ENCODE data around the gene KIF5C.
"Not testable (repeated sequence)": the region's sequence is repeated elsewhere in the genome, so short reads cannot be mapped to it uniquely, and the experiment has no call there.

KIF5C gene

DNA sequence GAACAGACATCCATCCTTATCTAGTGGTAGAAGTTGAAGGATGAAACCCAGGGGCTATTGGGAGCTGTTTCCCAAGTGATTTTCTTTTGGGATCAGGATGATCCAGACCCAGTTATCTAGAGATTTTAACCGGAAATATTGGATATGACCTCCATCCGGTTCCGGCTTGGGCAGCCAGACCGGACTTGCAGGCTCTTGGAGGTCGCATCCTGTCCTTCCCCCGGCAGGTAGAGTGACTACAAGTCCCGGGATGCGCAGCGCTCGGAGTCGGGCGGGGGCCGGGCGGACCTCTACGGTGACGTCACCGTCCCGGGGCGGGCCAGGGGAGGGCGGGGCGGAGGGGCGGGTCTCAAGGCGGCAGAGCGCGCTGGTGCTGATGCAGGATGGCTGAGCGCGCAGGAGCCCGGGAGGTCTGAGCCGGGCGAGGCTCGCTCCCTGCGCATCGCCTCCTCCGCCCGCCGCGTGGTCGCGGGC lies at the start of gene KIF5C:
Gene KIF5C, plus strand, starts transcription at position 360 of the 474 bp plus-strand sequence. CDS start 391 bp downstream, outside the sequence.
- peak; percentile 95 for DNase-seq

DNA sequence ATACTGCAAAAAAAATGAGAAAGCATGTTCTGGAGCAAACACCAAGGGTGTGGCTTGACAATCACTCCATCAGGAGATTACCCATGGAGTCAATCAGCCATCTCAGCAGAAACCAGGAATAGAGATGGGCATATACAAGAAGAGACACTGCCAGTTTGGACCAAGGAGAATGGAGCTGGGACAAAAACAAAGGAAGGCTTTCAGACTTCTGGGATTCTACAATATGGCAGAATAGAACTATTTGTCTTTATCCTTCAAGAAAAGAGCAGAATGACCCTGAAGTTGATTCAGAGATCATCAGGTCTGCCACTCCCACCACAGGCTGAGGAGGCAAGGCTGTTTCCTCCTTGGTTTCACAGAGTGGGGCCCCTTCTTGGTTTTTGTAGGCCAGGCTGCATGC lies 48.2 kb upstream of the KIF5C start:
- DNase-seq = no peak

DNA sequence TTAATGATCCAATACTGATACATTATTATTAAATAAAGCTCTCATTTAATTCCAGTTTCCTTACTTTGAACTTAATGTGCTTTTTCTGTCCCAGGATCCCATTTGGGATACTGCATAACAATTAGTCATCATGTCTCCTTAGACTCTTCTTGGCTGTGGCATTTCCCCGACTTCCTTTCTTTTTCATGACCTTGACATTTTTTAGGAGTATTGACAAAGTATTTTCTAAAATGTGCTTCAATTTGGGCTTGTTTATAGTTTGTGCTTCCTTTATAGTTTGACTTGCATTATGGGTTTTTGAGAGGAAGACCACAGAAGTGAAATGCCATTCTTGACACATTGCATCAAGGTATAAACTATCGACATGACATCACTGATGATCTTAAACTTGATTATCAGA lies 46.1 kb upstream of the KIF5C start:
- DNase-seq = no peak

DNA sequence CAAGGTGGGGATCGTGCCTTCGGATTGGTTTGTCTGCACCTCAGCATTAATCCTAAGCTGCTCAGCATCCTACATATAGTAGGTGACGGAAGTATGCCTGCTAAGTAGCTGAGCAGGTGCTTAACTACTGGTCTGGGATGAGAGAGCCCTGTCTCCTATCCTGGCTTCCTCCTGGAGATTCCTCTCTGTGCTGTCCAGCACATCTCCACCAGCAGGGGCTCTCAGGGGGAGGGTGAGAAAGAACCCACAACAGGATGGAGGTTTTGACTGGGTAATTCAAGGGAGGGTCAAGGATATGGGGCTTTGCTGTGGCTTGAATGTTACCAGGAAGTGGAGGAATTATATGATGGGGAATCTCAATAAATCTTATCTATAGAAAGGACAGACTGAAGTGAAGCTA lies 45.4 kb upstream of the KIF5C start:
- no peak for DNase-seq

DNA sequence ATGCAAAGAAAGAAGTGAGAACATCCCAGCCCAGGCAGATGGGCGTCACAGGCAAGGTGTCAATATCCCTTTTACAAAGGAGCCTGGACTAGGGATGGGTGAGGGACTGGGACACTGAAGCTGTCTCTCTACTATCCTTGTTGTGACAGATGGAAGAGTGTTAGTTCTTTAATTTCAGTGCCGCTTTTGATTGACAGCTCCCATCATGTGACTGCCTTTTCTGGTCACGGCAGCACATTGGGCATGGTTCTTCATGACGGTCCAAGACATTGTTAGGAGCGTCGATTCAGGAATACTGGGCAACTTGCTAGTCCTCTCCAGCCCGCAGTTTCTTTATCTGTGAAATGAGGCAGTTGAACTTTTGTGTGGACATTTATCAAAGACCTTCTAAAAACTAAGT lies 42.4 kb upstream of the KIF5C start:
- DNase-seq = no peak

DNA sequence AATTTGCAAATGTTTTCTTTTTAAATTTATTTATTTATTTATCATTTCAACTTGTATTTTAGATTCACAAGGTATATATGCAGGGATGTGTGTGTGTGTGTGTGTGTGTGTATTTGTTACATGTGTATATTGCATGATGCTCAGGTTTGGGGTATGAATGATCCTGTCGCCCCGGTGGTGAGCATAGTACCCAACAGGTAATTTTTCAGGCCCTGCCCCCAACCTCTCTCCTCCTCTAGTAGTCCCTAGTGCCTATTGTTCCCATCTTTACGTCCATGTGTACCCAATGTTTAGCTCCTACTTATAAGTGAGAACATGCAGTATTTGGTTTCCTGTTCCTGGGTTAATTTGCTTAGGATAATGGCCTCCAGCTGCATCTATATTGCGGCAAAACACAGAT lies 33.0 kb upstream of the KIF5C start:
- DNase-seq = no peak

DNA sequence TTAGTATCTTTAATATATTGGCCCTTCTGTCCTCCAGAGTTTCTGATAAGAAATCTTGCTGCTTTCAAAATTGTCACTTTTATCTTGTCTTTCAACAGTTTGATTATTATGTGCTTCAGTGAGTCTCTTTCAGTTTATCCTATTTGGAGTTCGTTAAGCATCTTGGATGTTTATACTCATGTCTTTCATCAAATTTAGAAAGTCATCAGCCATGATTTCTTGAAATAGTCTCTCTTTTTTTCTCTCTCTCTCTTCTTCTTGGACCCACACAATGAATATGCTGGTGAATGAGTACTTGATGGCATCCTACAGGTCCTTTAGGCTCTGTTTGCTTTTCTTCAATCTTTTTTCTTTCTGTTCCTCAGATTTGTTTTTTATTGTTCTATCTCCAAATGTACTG lies 26.9 kb upstream of the KIF5C start:
- no peak for DNase-seq

DNA sequence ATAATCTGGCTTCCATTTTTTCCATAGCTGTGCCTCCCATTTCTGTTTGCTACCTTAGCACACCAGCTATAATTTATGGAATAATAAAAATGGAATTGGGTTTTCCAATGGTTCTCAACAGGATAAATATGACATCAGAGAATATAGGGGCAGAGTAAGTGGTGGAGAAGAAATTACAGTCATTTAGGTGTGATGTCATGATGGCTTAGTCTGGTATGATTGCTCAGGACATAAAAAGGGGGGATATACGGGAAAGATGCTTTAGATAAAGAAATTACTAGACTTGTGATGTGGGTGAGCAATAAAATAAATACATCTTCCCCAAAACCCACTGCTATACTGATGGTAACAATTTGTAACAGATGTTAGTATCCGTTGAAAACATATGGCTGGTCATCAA lies 21.6 kb upstream of the KIF5C start:
- no peak for DNase-seq

DNA sequence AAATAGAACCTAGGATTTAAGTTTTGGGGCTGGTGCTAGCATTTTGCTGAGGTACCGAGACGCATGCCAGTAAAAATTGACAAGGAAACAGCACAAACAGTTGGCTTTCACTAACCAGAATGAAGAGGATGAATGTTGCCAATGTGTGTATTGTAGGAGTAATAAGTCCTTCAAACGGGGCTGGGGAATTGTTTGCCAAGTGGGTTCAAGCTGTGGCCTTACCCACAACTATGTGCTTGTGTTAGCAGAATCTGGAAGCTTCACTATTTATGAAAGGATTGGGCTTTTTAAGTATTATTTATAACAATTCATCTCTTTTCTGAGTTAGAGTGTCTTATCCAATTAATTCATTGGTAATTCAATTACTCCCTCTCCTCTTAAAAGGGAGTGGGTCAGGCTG lies 15.0 kb upstream of the KIF5C start:
- no peak for DNase-seq

DNA sequence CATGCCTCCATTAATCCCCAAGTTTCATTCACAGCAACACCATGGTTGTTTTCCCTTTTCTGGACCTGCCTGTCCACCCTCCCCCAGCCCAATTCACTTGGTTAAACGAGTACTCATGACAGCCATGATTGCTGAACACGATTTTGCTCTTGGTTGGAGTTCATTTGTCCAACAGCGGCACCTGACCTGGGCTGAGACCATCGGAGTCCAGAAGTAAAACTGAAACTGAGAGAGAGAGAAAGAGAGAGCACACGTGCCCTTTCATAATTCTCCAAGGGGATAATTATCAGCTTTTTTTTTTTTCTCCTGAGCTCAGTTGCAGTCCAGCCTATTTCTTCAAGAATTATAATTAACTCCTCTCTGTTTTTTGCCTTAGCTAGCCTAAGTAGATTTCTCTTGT lies 13.7 kb upstream of the KIF5C start:
- no peak for DNase-seq

DNA sequence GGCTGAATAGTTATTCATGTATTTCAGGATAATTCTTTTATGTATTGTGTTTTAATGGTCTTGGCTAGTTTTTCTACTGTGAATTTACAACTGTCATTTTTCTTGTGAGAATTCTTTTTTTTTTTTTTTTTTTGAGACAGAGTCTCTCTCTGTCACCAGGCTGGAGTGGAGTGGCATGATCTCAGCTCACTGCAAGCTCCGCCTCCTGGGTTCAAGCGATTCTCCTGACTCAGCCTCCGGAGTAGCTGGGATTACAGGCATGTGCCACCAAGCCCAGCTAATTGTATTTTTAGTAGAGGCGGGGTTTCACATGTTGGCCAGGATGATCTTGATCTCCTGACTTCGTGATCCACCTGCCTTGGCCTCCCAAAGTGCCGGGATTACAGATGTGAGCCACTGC lies 12.5 kb upstream of the KIF5C start:
- not testable (repeated sequence) for DNase-seq

DNA sequence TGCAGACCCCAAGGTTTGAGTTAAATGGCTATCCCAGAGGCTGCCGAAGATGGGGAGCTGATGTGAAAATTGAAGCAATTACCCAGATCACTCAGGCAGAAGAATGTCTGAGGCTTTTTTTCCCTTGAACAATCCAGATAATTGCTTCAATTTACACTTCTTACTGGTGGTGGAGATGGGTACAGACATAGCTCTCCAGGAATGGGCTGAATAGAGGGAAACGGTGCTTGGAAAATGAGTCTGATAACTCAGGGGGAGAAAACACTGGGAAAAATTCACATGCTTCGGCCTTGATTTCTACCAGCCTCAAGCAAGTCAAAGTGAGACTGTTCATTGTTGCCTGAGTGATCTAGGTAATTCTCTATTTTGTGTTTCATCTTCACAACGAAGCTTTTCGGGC lies 9.5 kb upstream of the KIF5C start:
- DNase-seq = no peak

DNA sequence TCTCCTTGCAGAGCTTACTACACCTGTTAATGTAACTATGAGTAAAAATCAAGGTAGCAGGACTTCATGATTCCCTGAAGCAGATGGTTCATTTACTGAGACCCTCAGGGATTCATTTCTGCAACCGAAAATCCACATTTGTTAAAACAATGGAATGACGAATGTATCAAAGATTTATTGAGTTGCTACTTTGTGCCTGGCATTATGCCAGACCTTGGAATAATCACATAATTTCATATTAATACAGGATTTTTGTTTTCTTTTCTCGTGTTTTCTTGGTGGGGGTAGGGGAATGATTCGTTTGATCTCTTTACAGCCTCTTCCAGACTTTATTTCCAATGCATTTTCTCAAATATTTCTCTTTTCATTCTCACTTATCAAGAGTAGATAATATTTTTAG lies 8.9 kb upstream of the KIF5C start:
- DNase-seq = no peak

DNA sequence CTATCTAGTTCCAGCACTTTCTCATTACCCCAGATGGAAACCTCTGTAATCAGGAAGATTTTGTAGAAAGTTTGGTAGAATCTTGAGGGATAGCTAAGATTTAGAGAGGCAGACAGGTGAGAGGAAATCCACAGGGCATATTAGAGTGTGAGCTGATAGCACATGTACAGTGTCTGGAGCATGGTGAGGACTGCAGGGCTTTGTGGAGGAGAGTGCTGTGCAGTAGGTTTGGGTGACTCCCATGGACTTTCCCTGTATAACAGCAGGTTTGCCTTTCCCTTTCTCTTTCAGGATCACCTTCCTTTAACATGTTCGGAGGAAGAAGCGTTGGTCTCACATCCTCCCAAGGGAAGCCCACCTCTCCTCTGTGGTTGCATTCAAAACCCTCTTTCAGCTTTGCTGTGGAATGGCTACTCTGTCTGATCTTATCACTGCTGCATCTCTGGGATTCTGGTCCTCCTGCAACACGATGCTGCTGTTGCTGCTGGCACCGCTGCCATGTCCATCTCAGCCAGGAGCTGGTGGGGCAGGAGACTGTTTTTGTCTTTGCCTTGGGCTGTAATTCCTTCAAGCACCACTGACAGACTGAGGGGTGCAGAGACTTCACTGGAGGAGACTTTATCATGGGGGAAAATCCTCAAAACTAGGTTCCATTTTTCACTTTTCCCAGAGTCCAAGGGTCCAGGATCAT lies 7.8 kb upstream of the KIF5C start:
- no peak for DNase-seq

DNA sequence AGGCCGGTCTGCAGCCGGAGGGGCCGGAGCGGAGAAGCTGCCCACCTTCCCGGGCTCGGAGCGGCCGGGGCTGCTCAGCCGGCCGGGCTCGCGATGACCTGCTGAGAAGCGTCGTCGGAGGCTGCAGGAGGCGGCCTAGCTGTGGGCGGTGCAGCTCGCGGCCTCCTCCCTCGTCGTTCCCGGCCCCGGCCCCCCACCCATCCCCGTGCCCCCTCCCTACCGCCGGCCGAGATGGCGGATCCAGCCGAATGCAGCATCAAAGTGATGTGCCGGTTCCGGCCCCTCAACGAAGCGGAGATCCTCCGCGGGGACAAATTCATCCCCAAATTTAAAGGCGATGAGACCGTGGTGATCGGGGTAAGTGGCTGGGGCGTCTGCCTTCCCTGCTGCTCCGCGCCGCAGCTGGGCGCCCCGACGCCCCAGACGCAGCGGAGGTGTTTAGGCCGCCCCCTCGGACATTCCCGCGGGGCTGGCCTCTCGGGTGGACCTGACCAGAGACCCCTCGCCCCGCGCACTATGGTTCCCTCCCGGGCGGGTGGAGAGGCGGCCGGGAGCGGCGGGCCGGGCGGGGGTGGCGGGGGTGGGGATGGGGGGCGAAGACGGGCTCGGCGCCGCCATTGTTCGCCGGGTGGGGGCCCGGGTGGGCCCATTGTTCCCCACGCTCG lies 492 bp downstream of the KIF5C start:
- peak; percentile 20 for DNase-seq

DNA sequence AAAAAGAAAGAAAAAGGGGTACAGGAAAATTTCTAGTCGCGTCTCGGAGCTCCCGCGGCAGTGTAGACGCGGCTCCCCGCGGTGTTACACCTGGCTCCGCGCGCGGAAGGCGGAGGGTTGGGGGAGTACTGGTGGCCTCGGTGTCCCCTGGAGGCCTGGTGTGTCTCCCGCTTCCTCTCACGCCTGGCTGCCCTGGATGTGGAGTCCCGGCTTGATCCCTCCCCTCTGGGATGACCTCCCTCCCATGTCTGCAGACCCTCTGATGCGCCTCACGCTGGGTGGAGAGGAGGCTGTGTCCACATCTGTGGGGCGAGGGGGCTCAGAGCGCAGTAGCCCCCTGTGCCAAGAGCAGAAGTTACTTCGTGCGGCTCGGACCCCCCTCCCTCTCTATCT lies 1.2 kb downstream of the KIF5C start:
- peak; percentile 11 for DNase-seq

DNA sequence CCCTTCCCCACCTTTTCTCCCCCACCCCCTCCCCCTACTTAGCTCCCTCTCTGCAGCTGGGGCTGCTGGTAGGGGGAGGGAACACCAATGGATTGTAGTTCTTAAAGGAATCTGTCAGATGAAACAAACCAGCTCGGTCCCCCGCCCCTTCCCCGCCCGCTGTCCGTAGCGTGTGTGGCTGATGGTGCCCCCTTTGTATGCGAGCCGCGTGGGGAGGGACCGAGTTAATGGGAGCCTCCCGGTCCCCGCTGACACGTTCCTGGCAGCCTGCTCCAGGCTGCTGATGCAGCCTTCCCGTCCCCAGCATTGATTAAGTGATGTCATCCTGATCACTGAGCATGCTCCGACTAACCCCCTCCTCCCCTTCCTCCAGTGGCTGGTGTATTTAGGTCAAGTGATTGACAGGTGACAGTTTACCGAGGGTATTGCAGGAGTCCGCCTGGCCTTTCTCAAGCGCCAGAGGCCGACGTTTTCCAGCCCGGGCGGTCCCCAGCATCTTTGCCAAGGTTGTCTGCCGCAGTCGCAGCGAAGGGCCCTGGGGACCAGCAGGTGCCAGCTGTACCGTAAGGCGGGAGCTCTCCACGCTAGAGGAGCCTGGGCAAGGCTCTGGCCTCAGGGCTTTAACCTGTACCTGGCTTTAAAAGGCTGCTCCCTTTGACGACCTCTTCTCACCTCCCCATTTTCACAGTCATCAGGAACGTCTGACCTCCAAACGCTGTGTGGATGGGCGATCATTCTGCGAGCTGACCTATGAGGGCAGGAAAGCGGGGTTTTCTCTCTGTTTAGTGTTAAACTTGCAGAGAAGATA lies 1.8 kb downstream of the KIF5C start:
- DNase-seq = peak; percentile 83

DNA sequence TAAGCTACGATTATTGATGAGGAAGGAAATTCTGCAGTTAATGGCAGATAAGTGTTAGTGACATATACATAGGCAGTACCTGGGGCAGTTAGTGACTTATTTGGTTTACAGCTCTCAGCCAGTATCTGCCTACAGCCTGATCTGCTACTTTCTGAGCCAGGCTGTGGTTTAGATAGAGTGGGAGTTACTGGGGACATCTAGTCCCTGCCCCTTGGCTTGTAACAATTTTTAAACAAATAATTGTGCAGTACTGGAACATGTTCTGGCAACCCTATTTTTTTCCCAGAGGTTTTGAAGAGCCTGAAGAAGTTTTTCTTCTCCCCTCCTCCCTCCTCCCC lies 2.3 kb downstream of the KIF5C start:
- no peak for DNase-seq

DNA sequence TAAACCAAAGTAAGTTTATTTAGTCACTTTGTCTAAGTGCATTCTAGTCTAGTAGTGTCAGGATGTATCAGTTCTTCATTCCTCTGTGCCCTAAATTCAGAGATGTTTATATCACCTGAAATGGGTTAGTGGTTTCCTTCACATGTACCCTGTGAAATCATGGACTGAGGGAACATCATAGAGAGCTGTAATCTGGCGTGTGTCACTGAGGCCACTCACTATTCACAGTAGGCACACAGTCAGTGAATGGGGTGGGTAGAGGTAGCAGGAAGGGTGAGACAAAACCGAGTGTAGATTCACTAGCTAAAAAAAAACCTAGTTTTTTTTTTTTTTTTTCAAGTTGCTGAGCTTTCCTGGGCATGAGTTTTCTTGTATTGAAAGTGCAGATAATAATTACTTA lies 5.6 kb downstream of the KIF5C start:
- DNase-seq = no peak

DNA sequence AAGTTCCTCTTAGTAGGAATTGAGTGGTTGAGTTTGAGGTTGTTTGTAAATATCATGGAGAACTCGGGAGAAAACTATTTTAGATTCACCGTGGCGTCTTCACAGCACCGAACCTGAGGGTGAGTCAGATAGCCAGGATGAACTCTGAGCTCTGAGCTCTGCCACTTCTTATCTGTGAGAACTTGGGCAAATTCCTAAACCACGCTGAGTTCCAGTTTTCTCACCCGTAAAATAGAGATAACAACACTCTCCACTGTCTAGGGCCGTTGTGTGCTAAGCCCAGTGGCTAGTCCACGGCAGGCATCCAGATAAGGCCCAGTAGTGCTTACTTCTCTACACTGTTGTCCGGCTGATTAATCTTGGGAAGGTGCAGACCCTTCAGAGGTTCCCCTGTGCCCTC lies 7.0 kb downstream of the KIF5C start:
- no peak for DNase-seq

DNA sequence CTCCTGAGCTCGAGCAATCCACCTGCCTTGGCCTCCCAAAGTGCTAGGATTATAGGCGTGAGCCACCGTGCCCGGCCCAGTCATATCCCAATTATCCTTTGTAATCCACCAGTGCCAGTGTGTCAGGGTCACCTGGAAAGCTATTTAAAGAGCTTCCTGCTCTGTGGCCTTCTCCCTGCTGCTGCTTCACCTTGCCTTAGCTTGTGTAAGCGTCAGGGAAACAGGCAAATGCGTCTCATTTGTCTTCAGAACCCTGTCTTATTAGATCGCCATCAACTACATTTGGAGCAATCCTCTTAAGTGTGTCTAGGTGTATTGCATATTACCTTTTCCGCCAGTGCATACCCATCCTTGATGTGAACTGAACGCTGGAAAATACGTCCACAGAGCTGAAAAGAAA lies 10.2 kb downstream of the KIF5C start:
- DNase-seq = no peak

DNA sequence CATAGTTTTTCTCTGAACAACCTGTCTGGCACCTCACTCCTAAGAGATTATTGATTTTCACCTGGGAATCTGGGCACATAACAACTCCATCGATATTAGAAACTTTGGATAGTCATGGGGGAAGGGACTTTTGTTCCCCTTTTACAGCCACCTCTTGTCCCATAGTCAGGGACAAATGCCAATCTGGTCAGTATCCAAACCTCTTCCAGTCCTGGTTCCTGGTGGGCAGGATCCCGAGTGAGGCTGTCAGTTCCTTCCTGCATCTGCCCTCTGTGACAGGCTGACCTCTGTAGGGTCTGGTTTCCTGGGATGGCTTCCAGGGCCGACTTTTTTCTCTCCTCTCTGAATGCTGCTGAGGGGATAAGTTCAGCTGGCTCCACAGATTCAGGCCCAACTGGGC lies 11.0 kb downstream of the KIF5C start:
- DNase-seq = no peak

DNA sequence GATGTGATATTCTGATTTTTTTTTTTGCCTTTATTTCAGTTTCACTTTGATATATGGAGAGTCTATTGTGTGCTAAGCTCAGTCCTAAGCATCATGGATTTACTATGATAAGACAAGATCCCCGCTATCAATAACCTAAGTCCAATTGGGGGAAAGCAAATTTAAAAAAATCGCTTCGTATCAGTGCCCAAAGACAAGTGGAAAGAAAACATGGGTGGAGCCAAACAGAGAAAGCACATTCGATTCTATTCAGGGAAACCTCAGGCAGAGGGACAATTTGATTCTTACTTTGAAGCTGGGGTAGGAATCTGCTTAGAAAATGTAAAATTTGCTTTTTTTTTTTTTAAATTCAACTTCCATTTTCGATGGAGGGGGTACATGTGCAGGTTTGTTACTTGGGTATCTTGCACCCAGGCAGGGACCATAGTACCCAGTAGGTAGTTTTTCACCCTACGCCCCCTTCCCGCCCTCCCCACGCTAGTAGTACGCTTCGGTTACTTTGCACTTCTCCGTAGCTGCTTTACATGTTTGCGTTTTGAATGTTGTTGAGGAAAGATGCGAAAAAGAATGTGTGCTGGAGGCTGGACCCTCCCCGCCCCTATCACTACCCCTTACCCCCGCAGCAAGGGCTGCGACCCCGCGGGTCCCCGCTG lies 12.4 kb downstream of the KIF5C start:
- no peak for DNase-seq
